A549 (cell line): ENCODE measurements around the gene CFAP65. TPM values are rescaled to one million over a fixed set of nuclear protein-coding genes. Genes with fewer than 3 reads are reported as not detected.

ENCODE experiments used
- ATAC-seq, 2 experiments: fragments of 200-7000 bp in 1 of 2; fragments of >200 bp in 1 of 2; cut with Nextera tagmentation in 1 of 2; cut with Tn5 transposase in 1 of 2; 3 replicates each; pipeline versions ENCODE4 v1.8.0 to v1.9.1; 2018 to 2020; ENCODE audit warnings: mild to moderate bottlenecking in 1 of 2, moderate library complexity in 1 of 2
- CTCF ChIA-PET: fragments of 300-600 bp; sonication (Branson Sonifier 250); formaldehyde crosslinking; extraction: SDS; loops from one replicate; lab custom pipeline; 2021; ENCODE audit warnings: antibody characterized with exemption, inconsistent platforms; lab: Yijun Ruan, JAX
- POLR2A ChIA-PET: fragments of 350-600 bp; formaldehyde crosslinking; extraction: SDS; loops from one replicate; lab custom pipeline; 2021; ENCODE audit warnings: antibody characterized with exemption, inconsistent platforms; lab: Yijun Ruan, JAX
- DNase-seq, 2 experiments: peaks; one replicate each; pipeline versions ENCODE4 v3.0.0 to v3.0.0-alpha.2; 2011 to 2016; ENCODE audit warnings: low read depth in 1 of 2, low spot score in 1 of 2
- FAIRE-seq: peaks from 2 replicates; lab custom pipeline; 2011; peaks lifted over from hg19 to GRCh38; lab: Jason Lieb, UNC
- H3K27ac ChIP-seq, 2 experiments: fragments of >200 bp; sonication (Bioruptor Twin); formaldehyde crosslinking; 3 replicates each; pipeline ENCODE4 v1.5.1; 2016 to 2017
- H3K4me1 ChIP-seq: fragments of >200 bp; sonication (Bioruptor Twin); formaldehyde crosslinking; 3 replicates; pipeline ENCODE4 v1.6.1; 2016
- H3K4me2 ChIP-seq: fragments of >200 bp; sonication (Bioruptor Twin); formaldehyde crosslinking; 3 replicates; pipeline ENCODE4 v1.6.1; 2016
- H3K4me3 ChIP-seq: fragments of >200 bp; sonication (Bioruptor Twin); formaldehyde crosslinking; 3 replicates; pipeline ENCODE4 v1.5.1; 2016
- H3K9me3 ChIP-seq: fragments of >200 bp; sonication (Bioruptor Twin); formaldehyde crosslinking; 3 replicates; pipeline ENCODE4 v1.6.1; 2016
- BCL3 ChIP-seq: fragments of >200 bp; sonication (Bioruptor Twin); formaldehyde crosslinking; IDR thresholded peaks from 3 replicates; pipeline ENCODE4 v1.6.1; 2016
- EHF ChIP-seq: fragments of 250-450 bp; sonication (Bioruptor Pico); IDR thresholded peaks from 2 replicates; pipeline ENCODE4 v1.5.0; 2020; ENCODE audit warnings: mild to moderate bottlenecking
- EP300 ChIP-seq, 2 experiments: fragments of >200 bp; sonication (Bioruptor Twin); formaldehyde crosslinking; IDR thresholded peaks; 2 replicates in 1 of 2; 3 replicates in 1 of 2; pipeline ENCODE4 v1.6.1; 2016 to 2017
- FOSB ChIP-seq: fragments of 250-450 bp; sonication (Bioruptor Pico); IDR thresholded peaks from 2 replicates; pipeline ENCODE4 v1.5.0; 2020; ENCODE audit warnings: mild to moderate bottlenecking, moderate library complexity
- FOSL2 ChIP-seq, 2 experiments: fragments of 450-650 bp in 1 of 2; fragments of >200 bp in 1 of 2; sonication (Bioruptor Twin) in 1 of 2; formaldehyde crosslinking; IDR thresholded peaks; 2 replicates each; pipeline versions ENCODE4 v1.5.0 to v1.6.1; 2016 to 2020; ENCODE audit warnings: mild to moderate bottlenecking in 1 of 2, moderate library complexity in 1 of 2
- HES2 ChIP-seq: fragments of >200 bp; sonication (Bioruptor Twin); formaldehyde crosslinking; IDR thresholded peaks from 2 replicates; pipeline ENCODE4 v1.6.1; 2016
- HEYL ChIP-seq: fragments of 250-450 bp; sonication (Bioruptor Pico); IDR thresholded peaks from 2 replicates; pipeline ENCODE4 v1.8.0; 2021; ENCODE audit warnings: mild to moderate bottlenecking, moderate library complexity
- HMGXB4 ChIP-seq: fragments of 250-450 bp; sonication (Bioruptor Pico); IDR thresholded peaks from 2 replicates; pipeline ENCODE4 v1.5.0; 2021; ENCODE audit warnings: mild to moderate bottlenecking, moderate library complexity, borderline replicate concordance
- HOXB13 ChIP-seq: fragments of 250-450 bp; sonication (Bioruptor Pico); IDR thresholded peaks from 2 replicates; pipeline ENCODE4 v1.5.0; 2020; ENCODE audit warnings: low read depth, mild to moderate bottlenecking, moderate library complexity
- NPAS2 ChIP-seq: fragments of 250-450 bp; sonication (Bioruptor Pico); IDR thresholded peaks from 2 replicates; pipeline ENCODE4 v1.8.0; 2022; ENCODE audit warnings: mild to moderate bottlenecking, moderate library complexity, borderline replicate concordance
- PBX3 ChIP-seq: IDR thresholded peaks from 2 replicates; pipeline ENCODE4 v1.6.1; 2012
- POLR2A ChIP-seq: IDR thresholded peaks from 2 replicates; pipeline ENCODE4 v1.6.1; 2012; ENCODE audit warnings: mild to moderate bottlenecking, low read length
- POLR2AphosphoS2 ChIP-seq: conservative IDR thresholded peaks from 2 replicates; pipeline ENCODE4 v1.6.1; 2012; ENCODE audit warnings: low read length, improper control_type of control experiment, inconsistent platforms
- REST ChIP-seq: fragments of 200-600 bp; sonication (generic); IDR thresholded peaks from 2 replicates; pipeline ENCODE4 v1.6.1; 2016; ENCODE audit warnings: antibody characterized with exemption, mild to moderate bottlenecking, moderate library complexity
- ZC3H11A ChIP-seq: fragments of 450-650 bp; IDR thresholded peaks from 2 replicates; pipeline ENCODE4 v1.6.1; 2014; ENCODE audit warnings: antibody characterized with exemption, mild to moderate bottlenecking
- ZFP36 ChIP-seq: fragments of 450-650 bp; IDR thresholded peaks from 2 replicates; pipeline ENCODE4 v1.6.1; 2014; ENCODE audit warnings: borderline replicate concordance; ENCODE audit not compliant: partially characterized antibody
- WGBS: methylation state at CpG from one replicate; pipeline ENCODE4 v1.1.6; 2017; ENCODE audit errors: missing lambda C conversion rate; 5-methylcytosine and 5-hydroxymethylcytosine counted together
- polyA plus RNA-seq, 4 experiments: library from polyadenylated mRNA; depleted of rRNA in 3 of 4; stranded (reverse); fragments of >200 nt; fragmentation: RNase III in 1 of 4; extraction: RNeasy Plus Mini Kit Qiagen cat#74134 plus additional on column Dnase treatment in 1 of 4; gene quantifications; 2 replicates in 3 of 4; 3 replicates in 1 of 4; pipeline ENCODE4 v1.2.3, GENCODE V29; 2011 to 2017

Gene CFAP65
- polyA plus RNA-seq, 2 of the 4 experiments (the other 2 are of a cell fraction) = 0.12 to 0.14 TPM

- no peak overlapping the region for H3K27ac ChIP-seq
- H3K4me2 ChIP-seq = peak overlapping the region; percentile 97
- TF ChIP-seq EHF = no peak
- no peak for TF ChIP-seq FOSB (CRISPR knock-in tag)
- TF ChIP-seq EP300 (IDR thresholded peaks at IDR 0.05) = no peak
- TF ChIP-seq ZC3H11A = no peak
- TF ChIP-seq BCL3 = no peak
- TF ChIP-seq NPAS2 (CRISPR knock-in tag) = no peak
- TF ChIP-seq HEYL (CRISPR knock-in tag) = no peak
- TF ChIP-seq PBX3 = no peak
- no peak for TF ChIP-seq HES2
- TF ChIP-seq POLR2AphosphoS2 = no peak
- TF ChIP-seq HMGXB4 (CRISPR knock-in tag) = no peak
- no peak for TF ChIP-seq ZFP36
- no peak for TF ChIP-seq FOSL2 (IDR thresholded peaks at IDR 0.05)
- TF ChIP-seq FOSL2 (CRISPR knock-in tag; IDR thresholded peaks at IDR 0.05) = no peak
- 14% methylated on average over 14 of the region's 17 CpGs for WGBS
- H3K4me3 ChIP-seq = peak overlapping the region; percentile 53
- H3K9me3 ChIP-seq = no peaks in the 10 kb centered on the region
- H3K4me1 ChIP-seq = peaks cover 26% of the 10 kb centered on the region
- ATAC-seq (peak; percentile 1 to 35; a peak in 3 of 6 replicates), FAIRE-seq (no peak), DNase-seq (no peak)
- CTCF ChIA-PET = interaction anchor here (0.9 to 12.2 kb wide), 22 partner anchors 12 to 491 kb away, joined by 3 to 332 read pairs (median 8); partner anchors contain the start of genes CNPPD1, CRYBA2 and NHEJ1
- POLR2A ChIA-PET = interaction anchor here (0.6 to 1.0 kb wide), 2 partner anchors 45 to 170 kb away, joined by 3 read pairs; partner anchors contain the start of genes ANKZF1 and ATG9A
Observed at GRCh38 chr2:219059375-219059724, 18.0 kb upstream of the CFAP65 start.

- ATAC-seq (peak; percentile 51 to 67), DNase-seq (no peak), FAIRE-seq (no peak)
- ChIA-PET POLR2A (interaction anchor here (0.6 to 1.0 kb wide), 2 partner anchors 147 to 170 kb away, joined by 3 read pairs; partner anchors contain the start of genes ANKZF1 and ATG9A), CTCF (interaction anchor here (0.6 to 12.2 kb wide), 57 partner anchors 12 to 492 kb away, joined by 3 to 332 read pairs (median 5); partner anchors contain the start of genes CFAP65, CNPPD1, CRYBA2 and DNPEP)
- H3K9me3 ChIP-seq = no peaks in the 10 kb centered on the region
- peak overlapping the region; percentile 53 for H3K4me3 ChIP-seq
- H3K4me1 ChIP-seq = peaks cover 26% of the 10 kb centered on the region
- TF ChIP-seq HOXB13 (CRISPR knock-in tag) = no peak
- no peak for TF ChIP-seq POLR2A
- TF ChIP-seq REST = no peak
- no peak overlapping the region for H3K27ac ChIP-seq
- H3K4me2 ChIP-seq = peak overlapping the region; percentile 97
- 15% methylated on average over 24 of the region's 42 CpGs for WGBS
Observed at GRCh38 chr2:219058541-219059374, 17.4 kb upstream of the CFAP65 start.
